IPS DF 4.7 (cell line): ENCODE results near the gene C1GALT1.
"Not testable (repeated sequence)": the region's sequence is repeated elsewhere in the genome, so short reads cannot be mapped to it uniquely, and the experiment has no call there.

ENCODE experiments used
- DNase-seq: peaks from one replicate; pipeline ENCODE4 v3.0.0-alpha.2; 2013; ENCODE audit warnings: low spot score; ENCODE audit errors: extremely low read depth

Gene C1GALT1

DNA sequence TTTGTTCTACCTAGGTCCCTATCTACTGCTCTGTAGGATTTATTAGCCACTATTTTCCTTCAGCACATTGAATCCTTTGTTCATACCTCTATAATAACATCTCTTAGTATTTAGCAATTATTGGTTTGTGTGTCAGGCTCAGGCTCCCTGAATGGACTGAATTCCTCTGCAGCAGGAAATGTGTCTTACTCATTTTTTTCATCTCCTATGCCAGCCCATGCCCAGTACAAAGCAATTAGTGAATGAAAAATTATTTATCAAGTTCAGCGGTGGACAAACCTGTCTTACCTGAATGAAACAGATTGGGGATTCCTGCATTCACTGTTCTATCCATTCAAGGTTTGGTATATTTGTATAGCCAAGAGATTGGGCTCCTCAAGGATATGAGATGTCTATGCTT, 53.7 kb downstream of the C1GALT1 start:
- DNase-seq, result no peak

- no peak for DNase-seq
Observed at GRCh38 chr7:7237201-7237977, 55.0 kb downstream of the C1GALT1 start.

GRCh38 chr7:7237978-7238267, 55.6 kb downstream of the C1GALT1 start:
- DNase-seq, result no peak

- DNase-seq, result no peak
Observed at GRCh38 chr7:7239346-7239745, 57.0 kb downstream of the C1GALT1 start.

DNA sequence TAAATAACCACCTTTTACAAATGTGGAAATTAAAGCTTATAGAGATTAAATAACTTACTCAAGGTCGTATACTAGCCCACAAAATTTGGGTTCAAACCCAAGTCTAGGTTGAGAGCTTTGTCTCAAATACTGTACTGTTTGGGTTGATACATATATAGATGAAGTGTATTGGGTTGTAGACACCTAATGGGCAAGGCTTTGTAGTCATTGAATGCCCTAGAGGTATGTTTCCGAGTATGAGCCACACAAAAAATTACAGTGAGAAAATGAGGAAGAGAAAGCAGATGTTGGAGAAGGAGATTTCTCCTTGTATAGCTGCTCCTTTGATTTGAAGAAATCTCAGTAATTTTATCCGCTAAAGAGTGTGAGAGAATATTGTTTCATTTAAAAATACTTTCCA, 60.6 kb downstream of the C1GALT1 start:
- DNase-seq, result no peak

- DNase-seq, result not testable (repeated sequence)
Observed at GRCh38 chr7:7245233-7245632, 62.9 kb downstream of the C1GALT1 start.

- DNase-seq, result no peak
Observed at GRCh38 chr7:7246223-7246622, 63.9 kb downstream of the C1GALT1 start.

DNA sequence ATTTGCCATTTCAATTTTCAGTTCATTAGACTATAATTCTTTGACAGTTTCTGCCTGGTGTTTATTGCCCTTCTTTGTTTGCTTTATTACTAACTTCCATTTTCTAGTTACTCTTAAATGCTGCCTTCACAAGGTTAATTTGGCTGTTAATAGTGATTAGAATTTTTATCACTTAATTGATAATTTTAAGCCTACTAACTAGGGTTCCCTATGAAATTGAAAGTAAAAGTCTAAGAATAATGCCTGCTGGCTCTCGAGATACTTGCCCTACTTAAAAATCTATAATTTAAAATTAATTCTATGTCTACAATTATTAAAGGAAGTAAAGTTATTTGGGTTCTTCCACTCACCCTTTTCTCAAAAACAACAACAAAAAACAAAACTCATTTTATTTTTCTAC, 65.3 kb downstream of the C1GALT1 start:
- no peak for DNase-seq

DNA sequence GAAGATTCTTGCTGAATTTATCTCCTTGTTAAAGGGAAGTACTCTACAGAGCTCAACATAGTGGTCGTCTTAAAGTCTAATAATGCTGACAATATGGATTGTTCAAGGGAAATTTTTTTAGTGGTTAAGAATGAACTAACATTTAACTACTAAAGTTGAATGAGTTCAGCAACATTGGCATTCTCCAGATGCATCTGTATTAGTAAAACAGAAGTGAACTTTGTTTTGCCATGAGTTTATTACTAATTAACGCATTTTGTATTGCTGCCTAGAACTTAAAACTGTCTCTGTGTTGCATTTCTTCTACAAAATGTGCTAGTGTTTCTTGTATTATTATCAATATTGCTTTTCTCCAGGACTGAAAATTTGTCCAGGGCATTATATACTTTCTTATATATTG, 67.5 kb downstream of the C1GALT1 start:
- DNase-seq, result no peak

DNA sequence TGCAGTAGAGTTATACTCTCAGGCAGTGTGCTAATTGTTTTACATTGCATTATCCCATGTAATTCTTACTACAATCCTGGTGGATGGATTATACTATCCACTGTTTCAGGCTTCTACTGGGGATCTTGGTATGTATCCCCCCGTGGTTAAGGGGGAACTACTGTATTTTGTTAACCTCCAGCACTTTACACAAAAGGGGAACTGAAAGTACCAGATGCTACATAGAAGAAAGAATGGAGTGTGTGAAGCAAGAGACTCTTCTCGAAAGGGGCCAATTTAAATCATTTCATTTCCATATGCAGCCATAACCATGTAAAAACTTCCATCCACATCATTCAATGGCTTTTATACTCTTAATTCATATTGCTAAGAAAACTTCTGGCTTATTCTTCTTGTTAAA, 69.4 kb downstream of the C1GALT1 start:
- DNase-seq, result no peak

DNA sequence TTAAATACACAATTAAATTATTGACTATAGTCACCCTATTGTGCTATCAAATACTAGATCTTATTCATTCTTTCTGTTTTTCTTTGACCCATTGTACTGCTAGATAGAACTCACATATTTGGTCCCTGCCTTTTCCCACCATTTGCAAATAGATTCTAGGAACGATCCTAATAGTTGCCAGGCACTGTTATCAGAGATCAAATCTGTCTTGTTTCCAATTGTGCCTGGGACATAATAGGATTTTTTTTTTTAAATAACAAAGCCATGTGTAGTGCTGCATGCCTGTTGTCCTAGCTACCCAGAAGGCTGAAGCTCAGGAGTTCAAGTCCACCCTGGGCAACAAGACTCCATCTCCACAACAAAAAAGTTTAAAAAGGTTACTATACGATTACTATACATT, 72.0 kb downstream of the C1GALT1 start:
- no peak for DNase-seq

GRCh38 chr7:7254908-7255307, 72.6 kb downstream of the C1GALT1 start:
- no peak for DNase-seq

DNA sequence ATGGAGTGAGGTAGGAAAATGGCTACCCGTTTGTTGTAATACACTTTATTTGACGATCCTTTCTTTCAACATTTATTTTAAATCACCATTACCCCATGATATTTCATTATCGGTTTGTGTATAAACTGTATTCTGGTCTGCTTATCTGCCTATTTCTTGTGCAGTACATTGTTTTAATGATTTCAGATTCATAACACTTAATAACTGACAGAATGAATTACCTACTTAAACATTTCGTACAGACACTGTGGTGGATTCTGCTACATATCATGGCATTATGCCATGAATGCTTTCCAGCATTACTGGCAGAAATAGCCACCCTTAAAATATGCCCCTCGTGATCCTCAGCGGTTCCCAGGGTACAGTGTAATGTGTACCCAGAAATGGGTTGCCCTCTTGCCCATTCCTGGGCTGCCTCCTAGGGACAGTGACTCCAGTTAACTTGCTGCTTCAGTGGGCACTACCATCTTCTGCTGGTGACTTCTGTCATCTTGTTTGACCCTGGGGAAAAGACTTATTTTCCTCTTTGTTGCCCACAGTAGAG, 74.5 kb downstream of the C1GALT1 start:
- DNase-seq, result no peak

GRCh38 chr7:7257899-7258692, 75.8 kb downstream of the C1GALT1 start:
- no peak for DNase-seq

DNA sequence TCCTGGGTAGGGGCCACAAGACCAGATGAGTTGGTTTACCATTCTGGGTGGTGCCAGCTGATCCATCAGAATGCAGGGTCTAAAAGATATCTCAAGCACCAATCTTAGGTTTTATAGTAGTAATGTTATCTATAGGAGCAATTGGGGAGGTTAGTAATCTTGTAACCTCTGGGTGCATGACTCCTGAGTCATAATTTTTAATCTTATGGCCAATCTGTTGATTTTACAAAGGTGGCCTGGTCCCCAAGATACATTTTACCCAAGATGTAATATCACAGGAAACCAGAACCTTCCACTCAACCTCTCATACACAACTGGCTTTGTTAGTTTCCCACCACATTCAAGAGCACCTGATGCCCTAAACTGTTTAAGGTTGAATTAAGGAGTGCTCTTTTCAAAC, 79.5 kb downstream of the C1GALT1 start:
- DNase-seq, result no peak

- DNase-seq, result no peak
Observed at GRCh38 chr7:7263297-7264230, 81.2 kb downstream of the C1GALT1 start.

DNA sequence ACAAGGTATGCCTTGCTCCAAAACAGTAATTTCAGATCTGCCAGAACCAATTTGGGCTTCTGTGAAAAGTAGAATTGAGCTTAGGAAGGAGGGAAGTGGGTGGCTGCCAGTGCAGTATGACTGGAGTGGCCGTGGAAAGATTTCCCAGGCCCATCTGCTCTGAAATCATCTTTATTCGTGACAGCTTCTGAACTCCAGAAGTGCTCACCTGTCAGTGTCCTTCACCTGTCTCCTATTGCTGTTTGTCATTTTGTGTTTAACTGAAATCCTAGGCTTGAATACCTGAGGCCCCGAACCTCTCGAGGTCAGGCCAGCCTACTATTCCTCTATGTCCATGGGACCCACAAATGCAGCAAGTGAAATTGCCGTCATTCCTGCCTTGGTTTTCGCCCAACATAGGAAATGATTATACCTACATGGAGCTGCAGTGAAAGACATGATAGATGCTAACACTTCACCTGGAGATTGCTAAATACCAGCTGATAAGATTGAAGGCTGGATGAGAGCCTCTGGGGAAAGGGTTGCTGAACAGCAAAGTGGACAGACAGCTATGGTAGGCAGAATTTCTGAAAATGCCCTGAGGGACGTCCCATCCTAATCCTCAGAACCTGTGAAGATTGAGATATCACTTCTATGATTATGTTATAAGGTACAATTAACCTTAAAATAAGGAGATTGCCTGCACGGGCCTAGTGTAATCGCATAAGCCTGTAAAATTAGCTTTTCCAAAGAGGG, 82.1 kb downstream of the C1GALT1 start:
- DNase-seq, result no peak

DNA sequence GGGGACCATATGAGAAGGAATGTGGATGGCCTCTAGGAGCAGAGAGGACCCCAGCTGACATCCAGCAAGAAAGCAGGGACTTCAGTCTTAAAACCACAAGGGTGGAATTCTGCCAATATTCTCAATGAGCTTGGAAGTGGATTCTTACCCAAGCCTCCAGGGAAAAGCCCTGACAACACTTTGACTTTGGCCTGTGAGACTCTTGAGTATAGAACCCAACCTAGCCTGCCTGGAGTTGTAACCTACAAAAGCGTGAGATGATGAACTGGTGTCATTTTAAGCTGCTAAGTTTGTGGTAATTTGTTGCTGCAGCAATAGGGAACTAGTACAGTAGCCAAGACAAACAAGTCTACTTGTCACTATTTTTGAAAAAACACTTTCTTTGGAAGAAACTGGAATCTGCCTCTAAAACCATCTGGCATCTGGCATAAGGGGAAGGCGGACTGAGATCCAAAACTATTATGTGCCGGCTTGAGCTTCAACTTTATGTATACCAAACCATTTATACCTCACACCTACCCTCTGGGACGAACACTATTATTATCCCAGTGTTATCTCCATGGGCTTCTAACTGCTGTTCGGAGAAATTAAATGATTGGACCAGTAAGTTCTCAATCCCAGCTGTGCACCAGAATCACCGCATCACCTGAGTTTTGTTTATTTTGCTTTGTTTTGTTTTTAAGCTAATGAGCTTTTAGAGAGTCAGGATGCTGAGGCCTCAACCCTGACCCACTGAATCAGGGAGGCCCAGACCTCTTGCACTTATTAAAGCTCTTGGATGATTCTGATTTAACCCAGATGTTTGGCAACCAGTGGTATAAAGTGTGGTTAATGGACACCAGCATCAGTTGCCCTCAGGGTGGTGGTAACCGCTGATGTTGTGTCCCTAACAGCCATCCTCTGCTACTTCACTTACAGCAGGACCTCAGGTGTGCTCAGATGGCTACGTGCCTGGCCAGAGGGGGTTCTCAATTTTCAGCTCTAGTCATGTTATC, 83.0 kb downstream of the C1GALT1 start:
- DNase-seq, result no peak

GRCh38 chr7:7266257-7266881, 84.0 kb downstream of the C1GALT1 start:
- DNase-seq, result no peak
